Measurements from ENCODE around the gene GRAMD1B. TPM values are rescaled to one million over a fixed set of nuclear protein-coding genes. Genes with fewer than 3 reads are reported as not detected.
A peak's percentile ranks its signal among the peaks of the same experiment; 100 is the strongest.

GRAMD1B gene
- polyA plus RNA-seq, 3 donors = 3.2 to 13.9 (median 3.3) TPM

DNA sequence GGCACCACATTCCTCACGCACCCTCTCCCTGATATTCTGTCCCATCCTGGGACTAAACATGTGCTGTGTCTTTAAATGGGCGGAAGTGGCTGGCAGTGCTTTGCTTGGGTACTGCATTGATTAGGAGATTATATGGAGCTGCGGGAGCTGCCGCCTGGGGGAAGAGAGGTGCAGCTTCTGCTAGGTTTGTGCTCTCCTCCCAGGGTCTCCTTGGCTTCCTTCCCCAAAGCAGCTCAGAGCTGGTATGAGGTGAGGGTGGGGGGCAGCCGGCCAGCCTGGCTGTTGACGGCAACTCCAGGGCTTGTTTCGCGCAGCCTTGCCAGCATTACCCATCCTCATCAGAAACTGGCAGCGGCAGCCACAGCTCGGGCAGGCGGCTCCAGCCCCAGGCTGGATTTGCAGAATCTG is 95.4 kb downstream of the GRAMD1B start:
- Histone ChIP-seq H2AFZ (ENCODE audit: insufficient read depth, low read depth, low read length, poor library complexity, severe bottlenecking) (no peak overlapping the region), H3K4me1 (ENCODE audit: control insufficient read depth in 1 of 2, insufficient read depth in 2 of 2, low read length in 2 of 2) (no peaks in the 10 kb centered on the region), H3K9me3 (replicated peaks in 1 of 2; ENCODE audit: control insufficient read depth in 1 of 2, insufficient read depth in 1 of 2, low read length in 2 of 2) (no peaks in the 10 kb centered on the region), H3K79me2 (ENCODE audit: insufficient read depth, low read length) (peaks cover 57% of the 10 kb centered on the region), H3K4me2 (replicated peaks; ENCODE audit: extremely low read depth, low read length, poor library complexity, severe bottlenecking) (no peak overlapping the region), H3K9ac (ENCODE audit: insufficient read depth, low read length, poor library complexity, severe bottlenecking) (no peak overlapping the region), H4K20me1 (ENCODE audit: insufficient read depth, low read length) (peaks cover 22% of the 10 kb centered on the region), H3K27me3 (ENCODE audit: control insufficient read depth in 2 of 2, insufficient read depth in 2 of 2, low read length in 2 of 2) (no peaks in the 10 kb centered on the region), H3K36me3 (replicated peaks in 1 of 2; ENCODE audit: control insufficient read depth in 1 of 2, insufficient read depth in 2 of 2, low read length in 2 of 2) (peaks cover 8 to 14% of the 10 kb centered on the region in 2 donors), H3K27ac (ENCODE audit: low read depth in 1 of 2, low read length in 2 of 2) (no peak overlapping the region), H3K4me3 (replicated peaks in 1 of 3; ENCODE audit: low read depth in 2 of 3, low read length in 3 of 3) (no peak overlapping the region)
- H3K27me3 Mint-ChIP-seq (ENCODE audit: low read depth in 3 of 3) = peaks cover under 1 to 2% (median 2%) of the 10 kb centered on the region in 3 donors
- intact Hi-C loops (cut with micrococcal nuclease) = no loop called here
- TF ChIP-seq, protein P1, sequence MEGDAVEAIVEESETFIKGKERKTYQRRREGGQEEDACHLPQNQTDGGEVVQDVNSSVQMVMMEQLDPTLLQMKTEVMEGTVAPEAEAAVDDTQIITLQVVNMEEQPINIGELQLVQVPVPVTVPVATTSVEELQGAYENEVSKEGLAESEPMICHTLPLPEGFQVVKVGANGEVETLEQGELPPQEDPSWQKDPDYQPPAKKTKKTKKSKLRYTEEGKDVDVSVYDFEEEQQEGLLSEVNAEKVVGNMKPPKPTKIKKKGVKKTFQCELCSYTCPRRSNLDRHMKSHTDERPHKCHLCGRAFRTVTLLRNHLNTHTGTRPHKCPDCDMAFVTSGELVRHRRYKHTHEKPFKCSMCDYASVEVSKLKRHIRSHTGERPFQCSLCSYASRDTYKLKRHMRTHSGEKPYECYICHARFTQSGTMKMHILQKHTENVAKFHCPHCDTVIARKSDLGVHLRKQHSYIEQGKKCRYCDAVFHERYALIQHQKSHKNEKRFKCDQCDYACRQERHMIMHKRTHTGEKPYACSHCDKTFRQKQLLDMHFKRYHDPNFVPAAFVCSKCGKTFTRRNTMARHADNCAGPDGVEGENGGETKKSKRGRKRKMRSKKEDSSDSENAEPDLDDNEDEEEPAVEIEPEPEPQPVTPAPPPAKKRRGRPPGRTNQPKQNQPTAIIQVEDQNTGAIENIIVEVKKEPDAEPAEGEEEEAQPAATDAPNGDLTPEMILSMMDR (IDR thresholded peaks at IDR 0.05) = no peak
- no peak for DNase-seq
- H3K36me3 Mint-ChIP-seq = peaks cover 15 to 38% of the 10 kb centered on the region in 2 donors
- peaks cover 0 to 8% (median 4%) of the 10 kb centered on the region in 7 donors for H3K9me3 Mint-ChIP-seq
- H3K4me3 Mint-ChIP-seq = no peak overlapping the region
- 100% methylated on average over 3 of the region's 11 CpGs for WGBS (ENCODE audit: insufficient coverage)
- H3K4me1 Mint-ChIP-seq = peaks cover 7% of the 10 kb centered on the region
- peak overlapping the region in 1 of 7 donors; percentile 58 for H3K27ac Mint-ChIP-seq

DNA sequence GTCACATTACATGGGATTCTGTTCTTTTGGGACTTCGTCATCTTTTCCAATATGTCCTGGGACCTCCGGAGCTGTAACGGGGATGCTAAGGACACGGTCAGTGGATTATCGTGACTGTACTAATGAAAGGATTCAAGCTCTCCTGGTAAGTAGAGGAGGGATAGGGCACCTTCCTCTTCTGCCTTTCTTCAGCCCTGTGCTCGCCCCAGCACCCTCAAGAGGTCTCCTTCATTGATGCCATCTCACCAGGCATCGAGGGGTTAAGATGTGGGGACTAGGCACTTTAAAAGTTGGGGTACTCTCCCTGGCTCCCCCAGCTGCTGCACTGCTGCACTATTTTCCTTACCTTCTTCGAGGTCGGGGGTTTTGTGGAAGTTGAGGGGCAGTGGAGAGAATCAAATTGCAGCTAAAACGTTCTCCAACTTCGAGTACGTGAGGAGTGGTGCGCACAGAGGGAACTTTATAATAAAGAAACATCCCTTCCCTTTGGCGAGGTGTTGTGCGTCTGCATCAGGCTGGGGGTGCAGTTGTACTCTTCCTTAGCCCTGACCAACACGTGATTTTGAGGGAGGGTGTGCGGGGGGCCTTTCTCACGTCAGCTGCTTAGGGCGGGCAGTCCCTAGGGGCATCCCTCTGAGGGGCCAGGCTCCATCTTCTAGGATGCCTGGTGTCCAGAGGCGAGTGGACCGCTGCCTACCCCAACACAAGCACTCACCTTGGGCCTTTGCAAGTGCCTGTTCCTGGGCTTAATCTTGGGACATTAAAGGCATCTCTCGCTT is 96.1 kb downstream of the GRAMD1B start:
- Histone ChIP-seq H2AFZ (ENCODE audit: insufficient read depth, low read depth, low read length, poor library complexity, severe bottlenecking) (no peak overlapping the region), H4K20me1 (ENCODE audit: insufficient read depth, low read length) (peaks cover 22% of the 10 kb centered on the region), H3K9me3 (replicated peaks in 1 of 2; ENCODE audit: control insufficient read depth in 1 of 2, insufficient read depth in 1 of 2, low read length in 2 of 2) (no peaks in the 10 kb centered on the region), H3K36me3 (replicated peaks in 1 of 2; ENCODE audit: control insufficient read depth in 1 of 2, insufficient read depth in 2 of 2, low read length in 2 of 2) (peaks cover 8 to 21% of the 10 kb centered on the region in 2 donors), H3K27ac (ENCODE audit: low read depth in 1 of 2, low read length in 2 of 2) (no peak overlapping the region), H3K27me3 (ENCODE audit: control insufficient read depth in 2 of 2, insufficient read depth in 2 of 2, low read length in 2 of 2) (no peaks in the 10 kb centered on the region), H3K4me2 (replicated peaks; ENCODE audit: extremely low read depth, low read length, poor library complexity, severe bottlenecking) (no peak overlapping the region), H3K4me3 (replicated peaks in 1 of 3; ENCODE audit: low read depth in 2 of 3, low read length in 3 of 3) (no peak overlapping the region), H3K79me2 (ENCODE audit: insufficient read depth, low read length) (peaks cover 52% of the 10 kb centered on the region), H3K9ac (ENCODE audit: insufficient read depth, low read length, poor library complexity, severe bottlenecking) (no peak overlapping the region), H3K4me1 (ENCODE audit: control insufficient read depth in 1 of 2, insufficient read depth in 2 of 2, low read length in 2 of 2) (no peaks in the 10 kb centered on the region)
- Mint-ChIP-seq H3K27me3 (ENCODE audit: low read depth in 3 of 3) (peaks cover 0 to 2% (median 2%) of the 10 kb centered on the region in 3 donors), H3K36me3 (peaks cover 17 to 40% of the 10 kb centered on the region in 2 donors), H3K9me3 (peaks cover 0 to 4% (median 0%) of the 10 kb centered on the region in 7 donors), H3K4me1 (peaks cover 7% of the 10 kb centered on the region), H3K27ac (no peak overlapping the region), H3K4me3 (no peak overlapping the region)
- no peak for DNase-seq
- intact Hi-C loops (cut with micrococcal nuclease) = no loop called here
- WGBS (ENCODE audit: insufficient coverage) = 88% methylated on average over 10 of the region's 22 CpGs
- TF ChIP-seq, protein P1 (IDR thresholded peaks at IDR 0.05) = no peak

All from CD14-positive monocyte (primary cell).